VCaP (cell line): ENCODE measurements around the gene ENKUR.

Experiments used
- H3K27ac ChIP-seq: fragments of 450-650 bp; 2 replicates; pipeline ENCODE4 v1.5.1; 2017
- TF ChIP-seq, protein P1 (sequence below): fragments of 450-650 bp; conservative IDR thresholded peaks from 2 replicates; pipeline ENCODE4 v1.5.1; 2017; ENCODE audit warnings: mild to moderate bottlenecking, moderate library complexity

Gene ENKUR

DNA sequence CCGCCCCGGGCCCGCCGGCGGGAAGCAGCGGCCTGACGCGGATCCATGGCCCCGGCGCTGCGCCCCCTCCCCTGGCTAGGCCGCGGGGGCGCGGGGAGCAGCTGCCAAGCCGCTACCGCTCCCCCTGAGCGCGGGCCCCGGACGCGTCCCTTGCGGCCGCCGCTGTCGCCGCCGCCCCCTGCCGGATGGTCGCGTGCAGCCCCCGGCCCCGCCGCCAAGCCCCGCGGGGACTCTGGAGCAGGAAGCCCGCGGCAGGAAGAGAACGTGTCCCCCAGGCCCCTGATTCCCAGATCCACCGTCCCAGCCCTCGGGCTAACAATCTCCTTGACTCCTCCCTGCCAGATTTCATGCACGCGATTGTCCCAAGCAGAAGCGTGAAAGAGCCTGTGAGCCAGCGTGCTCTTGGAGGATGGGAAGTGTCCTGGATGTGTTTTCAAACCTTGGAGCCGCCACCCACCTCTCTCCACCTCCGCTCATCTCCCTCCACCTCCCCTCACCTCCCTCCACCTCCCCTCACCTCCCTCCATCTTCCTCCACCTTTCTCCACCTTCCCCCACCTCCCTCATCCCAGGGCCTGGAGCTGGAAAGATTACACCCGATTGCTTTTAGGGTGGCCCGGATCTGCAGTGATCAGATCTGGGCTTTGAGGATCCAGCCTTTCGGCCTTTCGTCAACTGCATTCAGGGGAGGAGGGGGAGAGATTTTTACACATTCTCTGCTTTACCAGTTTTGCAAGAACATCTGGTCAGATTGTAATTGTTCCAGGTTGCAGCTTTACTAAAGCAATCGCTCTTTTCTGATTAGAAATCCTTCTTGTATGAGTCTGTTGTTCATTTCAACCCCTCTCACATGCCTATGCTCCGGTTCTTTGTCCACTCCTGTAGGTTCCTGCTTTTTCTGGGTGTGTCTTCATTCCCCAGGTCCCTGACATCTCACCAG lies 63.0 kb downstream of the ENKUR start:
- H3K27ac ChIP-seq = peak overlapping the region; percentile 65
- TF ChIP-seq, protein P1, sequence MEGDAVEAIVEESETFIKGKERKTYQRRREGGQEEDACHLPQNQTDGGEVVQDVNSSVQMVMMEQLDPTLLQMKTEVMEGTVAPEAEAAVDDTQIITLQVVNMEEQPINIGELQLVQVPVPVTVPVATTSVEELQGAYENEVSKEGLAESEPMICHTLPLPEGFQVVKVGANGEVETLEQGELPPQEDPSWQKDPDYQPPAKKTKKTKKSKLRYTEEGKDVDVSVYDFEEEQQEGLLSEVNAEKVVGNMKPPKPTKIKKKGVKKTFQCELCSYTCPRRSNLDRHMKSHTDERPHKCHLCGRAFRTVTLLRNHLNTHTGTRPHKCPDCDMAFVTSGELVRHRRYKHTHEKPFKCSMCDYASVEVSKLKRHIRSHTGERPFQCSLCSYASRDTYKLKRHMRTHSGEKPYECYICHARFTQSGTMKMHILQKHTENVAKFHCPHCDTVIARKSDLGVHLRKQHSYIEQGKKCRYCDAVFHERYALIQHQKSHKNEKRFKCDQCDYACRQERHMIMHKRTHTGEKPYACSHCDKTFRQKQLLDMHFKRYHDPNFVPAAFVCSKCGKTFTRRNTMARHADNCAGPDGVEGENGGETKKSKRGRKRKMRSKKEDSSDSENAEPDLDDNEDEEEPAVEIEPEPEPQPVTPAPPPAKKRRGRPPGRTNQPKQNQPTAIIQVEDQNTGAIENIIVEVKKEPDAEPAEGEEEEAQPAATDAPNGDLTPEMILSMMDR = peak; percentile 66

DNA sequence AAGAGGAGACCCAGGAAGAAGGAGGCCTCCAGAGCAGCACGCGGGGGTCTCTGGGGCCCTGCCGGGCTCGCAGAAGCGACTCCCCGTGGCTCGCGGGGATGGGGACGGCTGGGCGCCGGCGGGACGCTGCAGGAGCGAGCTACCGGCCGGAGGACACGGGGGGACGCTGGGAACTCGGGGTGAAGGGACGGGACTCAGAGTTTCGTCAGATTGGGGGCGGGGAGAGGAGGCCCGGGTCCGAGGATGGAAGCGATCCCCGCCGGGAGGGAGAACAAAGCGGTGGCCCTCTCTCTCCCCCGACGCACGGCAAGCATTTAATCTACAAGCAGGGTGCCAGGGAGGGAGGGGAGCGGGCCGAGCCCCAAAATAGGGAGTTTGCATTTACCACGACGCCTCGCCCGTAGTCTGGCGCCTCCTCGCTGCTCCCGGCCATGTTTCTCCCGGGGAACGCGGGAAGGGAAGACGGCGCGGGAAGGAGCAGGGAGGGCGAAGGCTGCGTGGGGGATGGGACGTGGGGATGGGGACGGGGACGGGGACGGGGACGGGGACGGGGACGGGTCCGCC lies 63.7 kb downstream of the ENKUR start, which contains the start of gene PRTFDC1:
Gene PRTFDC1 (minus strand): TSS at position 464 of the 564 bp plus-strand sequence. CDS start 31 bp downstream, at position 433.
- peak within 1 kb of the TSS; percentile 65 for H3K27ac ChIP-seq
- TF ChIP-seq, protein P1 = no peak

DNA sequence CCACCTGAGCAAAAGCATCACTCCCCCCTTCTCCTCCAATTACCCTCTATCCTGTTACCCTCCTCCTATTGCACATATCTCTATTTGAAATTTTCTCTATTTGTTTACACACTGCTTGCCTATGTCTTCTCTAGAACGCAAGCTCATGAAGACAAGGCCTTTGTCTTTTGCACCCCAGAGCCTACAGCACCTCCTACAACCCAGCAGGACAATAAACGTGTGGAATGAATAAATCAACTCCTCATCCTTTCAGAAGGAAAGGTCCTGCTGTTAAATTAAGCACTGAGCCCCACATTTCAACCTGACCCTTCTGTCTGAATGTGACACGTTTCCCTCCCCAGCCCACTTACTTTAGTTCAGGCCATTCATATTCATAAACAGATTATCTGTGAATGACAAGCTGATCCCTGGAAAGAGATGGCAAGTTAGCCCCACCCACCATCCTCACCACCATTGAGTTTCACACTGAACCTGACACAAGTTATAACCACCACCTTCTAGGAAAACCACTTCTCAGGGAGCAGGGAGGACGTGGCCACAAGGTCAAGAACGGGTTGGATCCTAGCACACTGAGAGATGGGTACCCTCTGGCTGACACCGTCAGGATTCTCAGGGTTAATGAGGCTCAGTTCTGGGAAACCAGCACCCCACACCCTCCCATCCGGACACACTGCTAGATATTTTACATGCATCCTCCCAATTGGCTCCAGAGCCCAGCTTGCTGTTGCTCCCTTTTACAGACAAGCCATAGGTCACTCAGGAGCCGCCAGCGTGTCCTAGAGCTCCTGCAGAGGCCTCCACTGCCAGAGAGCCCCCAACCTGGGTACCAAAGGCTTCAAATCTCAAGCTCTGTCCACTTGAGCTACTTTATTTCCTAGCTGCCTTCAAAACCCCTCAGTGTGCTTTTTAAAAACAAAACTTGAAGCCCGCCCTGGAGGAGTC lies 64.5 kb downstream of the ENKUR start:
- TF ChIP-seq, protein P1 = no peak
- H3K27ac ChIP-seq = no peak overlapping the region

DNA sequence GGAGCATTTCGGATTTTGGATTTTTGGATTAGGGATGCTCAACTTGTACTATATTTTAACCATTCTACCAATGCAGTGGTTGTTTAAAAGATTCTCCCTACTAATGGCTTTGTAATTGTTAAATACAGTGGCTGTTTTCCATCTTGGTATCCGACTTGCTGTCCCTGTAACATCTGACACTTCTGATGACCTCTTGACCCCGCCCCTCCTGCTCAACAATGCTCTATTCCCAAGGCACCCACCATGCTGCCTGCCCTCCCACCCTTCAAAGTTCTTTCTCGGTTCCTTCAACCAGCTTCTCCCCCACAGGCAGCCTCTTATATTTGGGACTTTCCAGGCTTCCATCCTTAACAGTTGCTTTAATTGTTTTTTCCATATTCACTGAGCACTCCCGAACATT lies 65.5 kb downstream of the ENKUR start:
- TF ChIP-seq, protein P1 = no peak
- no peak overlapping the region for H3K27ac ChIP-seq

DNA sequence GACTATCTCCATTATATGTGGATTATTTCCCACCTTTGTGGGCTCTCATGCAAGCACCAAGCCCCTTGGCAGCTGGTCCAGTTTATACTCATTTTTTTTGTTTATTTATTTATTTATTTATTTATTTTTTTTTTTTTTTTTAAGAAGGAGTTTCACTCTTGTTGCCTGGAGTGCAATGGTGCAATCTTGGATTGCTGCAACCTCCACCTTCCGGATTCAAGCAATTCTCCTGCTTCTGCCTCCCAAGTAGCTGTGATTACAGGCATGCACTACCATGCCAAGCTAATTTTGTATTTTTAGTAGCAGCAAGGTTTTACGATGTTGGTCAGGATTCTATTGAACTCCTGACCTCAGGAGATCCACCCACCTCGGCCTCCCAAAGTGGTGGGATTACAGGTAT lies 66.3 kb downstream of the ENKUR start:
- H3K27ac ChIP-seq = no peak overlapping the region
- TF ChIP-seq, protein P1 = no peak

DNA sequence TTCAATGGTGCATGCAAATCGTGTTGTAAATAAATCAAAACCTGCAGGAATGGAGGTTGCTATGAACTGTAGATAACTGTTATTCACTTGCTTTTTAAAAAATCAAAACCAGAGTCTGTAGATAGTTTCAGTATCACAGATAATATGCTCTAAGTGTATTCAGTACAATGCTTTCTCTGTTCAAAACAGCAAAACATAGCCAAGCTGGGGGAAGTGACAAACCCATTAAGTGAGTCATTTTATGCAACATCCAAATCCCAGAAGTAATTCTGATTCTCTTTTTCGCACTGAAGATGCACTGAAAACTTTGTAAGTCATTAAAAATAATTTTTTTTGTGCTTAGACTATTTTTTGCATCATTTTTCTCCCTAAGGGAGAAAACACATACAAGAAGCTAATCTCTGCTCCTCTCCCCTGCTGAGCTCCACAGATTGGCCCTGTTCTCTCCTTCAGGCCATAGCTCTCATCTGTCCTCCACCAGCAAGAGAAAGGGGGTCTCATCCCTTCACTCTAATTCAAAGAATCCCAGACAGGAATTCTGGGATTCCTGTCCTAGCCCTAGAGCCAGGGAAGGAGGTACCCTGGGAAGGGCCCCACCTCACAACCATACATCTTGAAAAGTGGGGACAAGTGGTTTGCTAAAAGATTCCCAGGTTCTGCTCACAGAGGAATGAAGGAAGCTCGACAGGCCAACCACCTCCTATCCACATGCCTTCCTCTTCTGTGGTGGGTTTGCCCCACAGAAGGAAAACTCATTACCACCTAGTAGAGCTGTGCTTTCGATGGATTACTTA lies 68.5 kb downstream of the ENKUR start:
- TF ChIP-seq, protein P1 = no peak
- no peak overlapping the region for H3K27ac ChIP-seq
